Measurements from ENCODE around the gene JAKMIP2. TPM values are rescaled to one million over a fixed set of nuclear protein-coding genes. Genes with fewer than 3 reads are reported as not detected.

The JAKMIP2 gene
- total and polyA plus RNA-seq, 2 donors (not counting 3 experiments of a cell fraction or from before 2014, with no cell fraction given) = not detected

- H3K79me2 ChIP-seq (ENCODE audit: control insufficient read depth, insufficient read depth, low read length) = no peaks in the 10 kb centered on the region
- H3K4me3 ChIP-seq (replicated peaks in 1 of 3; ENCODE audit: insufficient read depth in 1 of 3, low read depth in 1 of 3, low read length in 3 of 3) = no peak overlapping the region
- peak; percentile 64 to 66 for TF ChIP-seq CTCF (IDR thresholded peaks at IDR 0.05; ENCODE audit: extremely low read depth in 1 of 2, insufficient read depth in 1 of 2, low read depth in 1 of 2, low read length in 2 of 2)
- no peak for TF ChIP-seq MYC (IDR thresholded peaks at IDR 0.05; ENCODE audit: low read depth, low read length)
- BruUV-seq (replicated peaks) = no TSS peak
- no peaks in the 10 kb centered on the region for H3K4me1 ChIP-seq (ENCODE audit: control insufficient read depth, extremely low read depth, insufficient read depth, low read length)
- no peaks in the 10 kb centered on the region for H3K9me1 ChIP-seq (replicated peaks; ENCODE audit: control insufficient read depth, extremely low read depth, insufficient read depth, low read length)
- DNase-seq (ENCODE audit: low read depth, low spot score) = peak; percentile 76
- POLR2A ChIA-PET = no interaction called here
- dilution Hi-C loops (cut with MboI; ENCODE audit: extremely low pct_ligation_motif_present, low sequenced_read_pairs) = no loop called here
- H3K9me3 ChIP-seq (replicated peaks; ENCODE audit: control insufficient read depth, insufficient read depth, low read length) = no peaks in the 10 kb centered on the region
- H4K20me1 ChIP-seq (replicated peaks; ENCODE audit: control insufficient read depth, extremely low read depth, insufficient read depth, low read length) = no peaks in the 10 kb centered on the region
- CTCF ChIA-PET = interaction anchor here (0.7 to 10.1 kb wide), 29 partner anchors 8 to 826 kb away, joined by 3 to 301 read pairs (median 4); no protein-coding TSS in a partner anchor
- no peak overlapping the region for H3K9ac ChIP-seq (replicated peaks; ENCODE audit: extremely low read depth, insufficient read depth, low read length)
- H3K36me3 ChIP-seq (ENCODE audit: control insufficient read depth in 2 of 2, extremely low read depth in 1 of 2, insufficient read depth in 2 of 2, low read length in 2 of 2) = no peaks in the 10 kb centered on the region
- FAIRE-seq = peak; percentile 82
- no peak overlapping the region for H3K4me2 ChIP-seq (ENCODE audit: insufficient read depth, low read length)
- intact Hi-C loops (cut with micrococcal nuclease) = loop anchor here (1.0 to 5.0 kb wide), 3 partner anchors 64 to 307 kb away; no protein-coding TSS in a partner anchor
- H3K27me3 ChIP-seq (ENCODE audit: control insufficient read depth in 2 of 2, insufficient read depth in 2 of 2, low read length in 2 of 2) = peaks cover 2% of the 10 kb centered on the region in 2 experiments
- no peak overlapping the region for H3K27ac ChIP-seq (ENCODE audit: insufficient read depth, low read depth, low read length)
- no peak overlapping the region for H2AFZ ChIP-seq (ENCODE audit: low read depth, low read length)
Measured at GRCh38 chr5:147628058-147628895, 154.3 kb downstream of the JAKMIP2 start.

- peaks cover 2% of the 10 kb centered on the region in 2 experiments for H3K27me3 ChIP-seq (ENCODE audit: control insufficient read depth in 2 of 2, insufficient read depth in 2 of 2, low read length in 2 of 2)
- no peak overlapping the region for H3K27ac ChIP-seq (ENCODE audit: insufficient read depth, low read depth, low read length)
- ChIA-PET POLR2A (no interaction called here), CTCF (interaction anchor here (2.0 to 10.1 kb wide), 2 partner anchors 13 to 198 kb away, joined by 11 to 301 read pairs; no protein-coding TSS in a partner anchor)
- DNase-seq (ENCODE audit: low read depth, low spot score) (no peak), FAIRE-seq (no peak)
- H3K79me2 ChIP-seq (ENCODE audit: control insufficient read depth, insufficient read depth, low read length) = no peaks in the 10 kb centered on the region
- H4K20me1 ChIP-seq (replicated peaks; ENCODE audit: control insufficient read depth, extremely low read depth, insufficient read depth, low read length) = no peaks in the 10 kb centered on the region
- H3K4me2 ChIP-seq (ENCODE audit: insufficient read depth, low read length) = no peak overlapping the region
- H3K9ac ChIP-seq (replicated peaks; ENCODE audit: extremely low read depth, insufficient read depth, low read length) = no peak overlapping the region
- no peaks in the 10 kb centered on the region for H3K36me3 ChIP-seq (ENCODE audit: control insufficient read depth in 2 of 2, extremely low read depth in 1 of 2, insufficient read depth in 2 of 2, low read length in 2 of 2)
- intact Hi-C loops (cut with micrococcal nuclease) (loop anchor here (5.0 kb wide), 1 partner anchor 66 kb away; no protein-coding TSS in a partner anchor), dilution Hi-C loops (cut with MboI; ENCODE audit: extremely low pct_ligation_motif_present, low sequenced_read_pairs) (no loop called here)
- no peak overlapping the region for H3K4me3 ChIP-seq (replicated peaks in 1 of 3; ENCODE audit: insufficient read depth in 1 of 3, low read depth in 1 of 3, low read length in 3 of 3)
- TF ChIP-seq FOS (IDR thresholded peaks at IDR 0.05; ENCODE audit: borderline replicate concordance, insufficient read depth, low read length) (no peak), CTCF (IDR thresholded peaks at IDR 0.05; ENCODE audit: extremely low read depth in 1 of 2, insufficient read depth in 1 of 2, low read depth in 1 of 2, low read length in 2 of 2) (no peak), MAX (IDR thresholded peaks at IDR 0.05; ENCODE audit: insufficient read depth, insufficient read length) (no peak), GATA2 (IDR thresholded peaks at IDR 0.05; ENCODE audit: insufficient read depth, insufficient read length, low read depth, low read length) (no peak), MYC (IDR thresholded peaks at IDR 0.05; ENCODE audit: low read depth, low read length) (no peak)
- no peaks in the 10 kb centered on the region for H3K4me1 ChIP-seq (ENCODE audit: control insufficient read depth, extremely low read depth, insufficient read depth, low read length)
- no peaks in the 10 kb centered on the region for H3K9me3 ChIP-seq (replicated peaks; ENCODE audit: control insufficient read depth, insufficient read depth, low read length)
- H2AFZ ChIP-seq (ENCODE audit: low read depth, low read length) = no peak overlapping the region
- BruUV-seq (replicated peaks) = no TSS peak
- H3K9me1 ChIP-seq (replicated peaks; ENCODE audit: control insufficient read depth, extremely low read depth, insufficient read depth, low read length) = no peaks in the 10 kb centered on the region
Measured at GRCh38 chr5:147626464-147626863, 156.1 kb downstream of the JAKMIP2 start.
